GM12873 (cell line): ENCODE data around the gene TWF2.

Experiments
- CTCF ChIP-seq: IDR thresholded peaks from 2 replicates; pipeline ENCODE4 v1.5.1; 2012; ENCODE audit warnings: low read depth, mild to moderate bottlenecking, moderate library complexity, low read length, control low read depth; ENCODE audit not compliant: insufficient read depth; ENCODE audit errors: missing control alignments

The TWF2 gene

GRCh38 chr3:52188556-52188955 lies 50.4 kb downstream of the TWF2 start:
- TF ChIP-seq CTCF = no peak

DNA sequence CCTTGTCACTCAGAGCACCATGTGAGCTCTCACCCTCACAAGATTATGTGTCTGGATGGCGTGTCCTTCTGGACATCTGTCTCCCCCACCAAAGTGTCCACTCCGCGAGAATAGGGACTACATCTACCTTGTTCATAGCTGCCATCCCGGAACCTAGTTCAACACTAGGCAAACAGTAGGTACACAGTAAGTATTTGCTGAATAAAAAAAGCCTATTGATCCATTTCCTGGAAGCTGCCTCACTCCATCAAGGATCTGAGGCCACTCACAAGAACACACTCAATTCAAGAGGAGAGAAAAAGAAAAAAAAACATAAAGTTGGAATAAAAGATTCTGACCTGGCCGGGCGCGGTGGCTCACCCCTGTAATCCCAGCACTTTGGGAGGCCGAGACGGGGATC lies 52.2 kb downstream of the TWF2 start:
- no peak for TF ChIP-seq CTCF

DNA sequence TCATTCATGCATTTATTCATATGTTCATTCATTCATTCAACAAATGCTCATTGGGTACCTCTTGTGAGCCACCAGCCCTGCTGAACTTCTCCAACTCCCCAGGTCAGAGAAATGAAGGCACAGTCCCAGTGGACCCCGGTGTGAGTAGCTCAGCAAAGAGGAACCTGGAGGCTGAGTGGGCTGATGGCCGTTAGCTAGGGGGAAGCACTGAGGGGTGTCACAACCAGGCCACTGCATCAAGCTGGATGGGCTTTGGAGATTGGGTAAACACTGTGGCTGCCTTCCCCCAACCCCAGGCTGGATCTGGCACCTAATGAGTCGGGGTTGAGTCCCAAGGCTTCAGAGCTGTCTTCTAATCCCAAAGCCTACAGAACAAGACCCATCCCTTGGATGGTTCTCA lies 53.1 kb downstream of the TWF2 start:
- no peak for TF ChIP-seq CTCF

- TF ChIP-seq CTCF = no peak
Measured at GRCh38 chr3:52185311-52185710, 53.6 kb downstream of the TWF2 start.

- no peak for TF ChIP-seq CTCF
Measured at GRCh38 chr3:52184690-52185089, 54.3 kb downstream of the TWF2 start.

GRCh38 chr3:52183786-52184445 lies 55.0 kb downstream of the TWF2 start:
- TF ChIP-seq CTCF = no peak

GRCh38 chr3:52182691-52183090 lies 56.3 kb downstream of the TWF2 start:
- TF ChIP-seq CTCF = no peak

GRCh38 chr3:52182196-52182595 lies 56.8 kb downstream of the TWF2 start:
- no peak for TF ChIP-seq CTCF
